Endometrial microvascular endothelial cells (primary cell): ENCODE data around the gene IL21R. TPM values are rescaled to one million over a fixed set of nuclear protein-coding genes. Genes with fewer than 3 reads are reported as not detected.
"Not testable (repeated sequence)": the region's sequence is repeated elsewhere in the genome, so short reads cannot be mapped to it uniquely, and the experiment has no call there.

Experiments
- in situ Hi-C: cut with HindIII; loops from 2 replicates; pipeline ENCODE4 v1.10.0; 2017; ENCODE audit warnings: low sequenced_read_pairs, low pct_unique_long_range_greater_than_20kb; ENCODE audit errors: inconsistent ontology term
- total RNA-seq: library from RNA; depleted of rRNA; stranded (reverse); fragments of >200 nt; gene quantifications from one replicate; pipeline ENCODE4 v1.2.3, GENCODE V29; 2015; ENCODE audit errors: inconsistent ontology term

The IL21R gene
- total RNA-seq, 1 donor from 2014 or later = not detected

- in situ Hi-C loops = no loop called here
Measured at GRCh38 chr16:27434141-27435051, 32.4 kb downstream of the IL21R start.

- in situ Hi-C loops = not testable (repeated sequence)
Measured at GRCh38 chr16:27435146-27435545, 33.2 kb downstream of the IL21R start.

GRCh38 chr16:27436065-27436464, 34.1 kb downstream of the IL21R start:
- in situ Hi-C loops = no loop called here

GRCh38 chr16:27436921-27437650, 35.1 kb downstream of the IL21R start:
- in situ Hi-C loops = no loop called here

GRCh38 chr16:27437946-27438345, 36.0 kb downstream of the IL21R start:
- in situ Hi-C loops = no loop called here

- in situ Hi-C loops = no loop called here
Measured at GRCh38 chr16:27439271-27440018, 37.5 kb downstream of the IL21R start.

GRCh38 chr16:27441276-27441675, 39.3 kb downstream of the IL21R start:
- in situ Hi-C loops = no loop called here

- in situ Hi-C loops = no loop called here
Measured at GRCh38 chr16:27441998-27442397, 40.0 kb downstream of the IL21R start.

- in situ Hi-C loops = no loop called here
Measured at GRCh38 chr16:27444015-27444414, 42.0 kb downstream of the IL21R start.

GRCh38 chr16:27444470-27444869, 42.5 kb downstream of the IL21R start:
- in situ Hi-C loops = no loop called here

GRCh38 chr16:27445502-27446175, 43.7 kb downstream of the IL21R start:
- in situ Hi-C loops = no loop called here

- in situ Hi-C loops = no loop called here
Measured at GRCh38 chr16:27446721-27447120, 44.7 kb downstream of the IL21R start.

- in situ Hi-C loops = no loop called here
Measured at GRCh38 chr16:27447301-27447700, 45.3 kb downstream of the IL21R start.

- in situ Hi-C loops = no loop called here
Measured at GRCh38 chr16:27448532-27449433, 46.8 kb downstream of the IL21R start.

GRCh38 chr16:27449434-27450195, 47.6 kb downstream of the IL21R start:
- in situ Hi-C loops = no loop called here

GRCh38 chr16:27450196-27450549, 48.2 kb downstream of the IL21R start:
- in situ Hi-C loops = no loop called here
